Stomach (tissue), 4 donors: Measurements from ENCODE around the gene NKAIN2.

Source experiments
- CTCF ChIP-seq, 7 experiments: fragments of 450-650 bp in 4 of 7; fragments of 200-600 bp in 3 of 7; sonication (generic) in 3 of 7; IDR thresholded peaks; one replicate each; pipeline ENCODE4 v1.5.1; 2016 to 2019; ENCODE audit warnings: antibody characterized with exemption in 7 of 7, control low read depth in 2 of 7, mild to moderate bottlenecking in 1 of 7
- POLR2A ChIP-seq, 4 donors: fragments of 450-650 bp; IDR thresholded peaks; one replicate each; pipeline ENCODE4 v1.6.1; 2016; ENCODE audit warnings: antibody characterized with exemption in 4 of 4, control low read depth in 2 of 4, mild to moderate bottlenecking in 1 of 4, moderate library complexity in 1 of 4
- POLR2AphosphoS5 ChIP-seq, 3 donors: sonication (generic); formaldehyde crosslinking; IDR thresholded peaks; one replicate each; pipeline ENCODE4 v1.6.1; 2016; ENCODE audit warnings: antibody characterized with exemption in 3 of 3

- no peak for TF ChIP-seq CTCF (IDR thresholded peaks at IDR 0.05)
- no peak for TF ChIP-seq POLR2A (IDR thresholded peaks at IDR 0.05)
- TF ChIP-seq POLR2AphosphoS5 (IDR thresholded peaks at IDR 0.05) = no peak
These were observed 949.3 kb downstream of the NKAIN2 start for GRCh38 chr6:124753001-124753400.
